ENCODE data around the gene FNTB.

- TF ChIP-seq POLR2A (IDR thresholded peaks at IDR 0.05; ENCODE audit: control extremely low read depth in 1 of 2, low read depth in 2 of 2, low read length in 2 of 2) (no peak), EGR1 (IDR thresholded peaks at IDR 0.05; ENCODE audit: borderline replicate concordance, low read depth, low read length) (no peak), CHD2 (IDR thresholded peaks at IDR 0.05; ENCODE audit: low read length) (no peak), JUND (IDR thresholded peaks at IDR 0.05; ENCODE audit: low read length) (no peak), NRF1 (IDR thresholded peaks at IDR 0.05; ENCODE audit: low read depth, low read length) (no peak), CTCF (IDR thresholded peaks at IDR 0.05; ENCODE audit: control extremely low read depth in 1 of 3, insufficient read depth in 1 of 3, low read depth in 1 of 3, low read length in 3 of 3) (no peak), POLR2AphosphoS5 (IDR thresholded peaks at IDR 0.05; ENCODE audit: low read depth, low read length) (no peak), CREB1 (IDR thresholded peaks at IDR 0.05) (no peak), FOSL1 (IDR thresholded peaks at IDR 0.05; ENCODE audit: insufficient read depth, low read depth, low read length) (no peak), SP1 (IDR thresholded peaks at IDR 0.05; ENCODE audit: low read depth, low read length) (no peak), RAD21 (IDR thresholded peaks at IDR 0.05 in 1 of 2, conservative IDR thresholded peaks at IDR 0.05 in 1 of 2; ENCODE audit: low read depth in 2 of 2, low read length in 2 of 2) (no peak), ZNF274 (IDR thresholded peaks at IDR 0.05; ENCODE audit: borderline replicate concordance, extremely low read depth, low read length) (no peak), TAF1 (IDR thresholded peaks at IDR 0.05; ENCODE audit: low read depth, low read length) (no peak), POU5F1 (IDR thresholded peaks at IDR 0.05; ENCODE audit: low read depth, low read length) (no peak)
Measured at GRCh38 chr14:65079768-65080167, 93.1 kb downstream of the FNTB start.
